ENCODE data around the gene CD27. TPM values are rescaled to one million over a fixed set of nuclear protein-coding genes. Genes with fewer than 3 reads are reported as not detected.
A peak's percentile ranks its signal among the peaks of the same experiment; 100 is the strongest.

The CD27 gene
- total RNA-seq, 1 donor, result 24.3 TPM

DNA sequence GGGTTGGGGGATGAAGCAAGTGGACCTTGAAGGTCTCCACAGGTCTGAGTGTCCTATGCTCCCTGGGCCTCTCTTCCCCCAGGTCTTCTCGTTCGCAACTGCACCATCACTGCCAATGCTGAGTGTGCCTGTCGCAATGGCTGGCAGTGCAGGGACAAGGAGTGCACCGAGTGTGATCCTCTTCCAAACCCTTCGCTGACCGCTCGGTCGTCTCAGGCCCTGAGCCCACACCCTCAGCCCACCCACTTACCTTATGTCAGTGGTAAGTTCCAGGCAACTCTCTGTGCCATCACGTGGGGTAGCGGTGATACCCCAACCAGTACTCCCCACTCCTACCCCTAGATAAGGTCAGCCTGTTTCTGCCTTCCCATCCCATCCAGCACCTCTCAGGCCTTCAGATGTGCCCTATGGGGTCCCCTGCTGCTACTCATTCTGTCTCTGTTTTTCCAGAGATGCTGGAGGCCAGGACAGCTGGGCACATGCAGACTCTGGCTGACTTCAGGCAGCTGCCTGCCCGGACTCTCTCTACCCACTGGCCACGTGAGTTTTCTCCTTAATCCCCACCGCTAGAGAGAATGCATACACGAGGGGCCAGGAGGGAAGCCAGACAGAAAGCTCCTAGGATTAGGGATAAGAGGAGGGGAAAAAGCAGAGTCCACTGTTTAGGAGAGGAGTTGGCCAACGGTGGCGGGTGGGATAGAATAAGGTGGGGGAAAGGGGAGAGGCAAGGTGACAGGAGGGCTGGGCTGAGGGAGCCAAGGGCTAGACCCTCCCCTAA lies 5.5 kb downstream of the CD27 start:
- no peaks in the 10 kb centered on the region for H3K9me3 ChIP-seq (ENCODE audit: low read depth, low read length)
- H3K4me1 ChIP-seq (ENCODE audit: insufficient read depth, low read length), result peaks cover 62% of the 10 kb centered on the region
- no peak overlapping the region for H3K4me3 ChIP-seq (ENCODE audit: low read length)
- H3K27me3 ChIP-seq (ENCODE audit: insufficient read depth, low read length), result no peaks in the 10 kb centered on the region

DNA sequence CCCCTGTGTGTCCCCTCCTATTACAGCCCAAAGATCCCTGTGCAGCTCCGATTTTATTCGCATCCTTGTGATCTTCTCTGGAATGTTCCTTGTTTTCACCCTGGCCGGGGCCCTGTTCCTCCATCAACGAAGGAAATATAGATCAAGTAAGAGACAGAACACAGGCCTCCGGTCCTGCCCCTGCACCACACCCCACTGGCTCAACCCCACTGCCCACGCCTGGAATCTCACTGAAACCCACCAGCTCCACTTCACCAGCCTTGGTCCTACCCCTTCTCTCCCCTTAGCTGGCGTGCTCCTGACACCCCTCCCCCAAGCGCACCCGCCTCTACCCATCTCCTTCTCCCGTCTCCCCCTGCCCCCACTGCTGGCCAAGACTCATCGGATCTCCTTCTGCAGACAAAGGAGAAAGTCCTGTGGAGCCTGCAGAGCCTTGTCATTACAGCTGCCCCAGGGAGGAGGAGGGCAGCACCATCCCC lies 6.2 kb downstream of the CD27 start:
- peak overlapping the region; percentile 83 for H3K4me3 ChIP-seq (ENCODE audit: low read length)
- H3K9me3 ChIP-seq (ENCODE audit: low read depth, low read length), result no peaks in the 10 kb centered on the region
- peaks cover 58% of the 10 kb centered on the region for H3K4me1 ChIP-seq (ENCODE audit: insufficient read depth, low read length)
- no peaks in the 10 kb centered on the region for H3K27me3 ChIP-seq (ENCODE audit: insufficient read depth, low read length)

- Histone ChIP-seq H3K9me3 (ENCODE audit: low read depth, low read length) (no peaks in the 10 kb centered on the region), H3K4me3 (ENCODE audit: low read length) (peak within 1 kb of the TSS; percentile 83), H3K27me3 (ENCODE audit: insufficient read depth, low read length) (no peaks in the 10 kb centered on the region), H3K4me1 (ENCODE audit: insufficient read depth, low read length) (peaks cover 54% of the 10 kb centered on the region)
These were observed 6.8 kb downstream of the CD27 start, which contains the start of gene TAPBPL for GRCh38 chr12:6451348-6452244. TAPBPL (plus strand) TSS chr12:6452042; CDS start chr12:6452249, 207 bp downstream.

- peaks cover 52% of the 10 kb centered on the region for H3K4me1 ChIP-seq (ENCODE audit: insufficient read depth, low read length)
- H3K9me3 ChIP-seq (ENCODE audit: low read depth, low read length), result no peaks in the 10 kb centered on the region
- peak overlapping the region; percentile 83 for H3K4me3 ChIP-seq (ENCODE audit: low read length)
- no peaks in the 10 kb centered on the region for H3K27me3 ChIP-seq (ENCODE audit: insufficient read depth, low read length)
These were observed 7.6 kb downstream of the CD27 start for GRCh38 chr12:6452245-6452943.

DNA sequence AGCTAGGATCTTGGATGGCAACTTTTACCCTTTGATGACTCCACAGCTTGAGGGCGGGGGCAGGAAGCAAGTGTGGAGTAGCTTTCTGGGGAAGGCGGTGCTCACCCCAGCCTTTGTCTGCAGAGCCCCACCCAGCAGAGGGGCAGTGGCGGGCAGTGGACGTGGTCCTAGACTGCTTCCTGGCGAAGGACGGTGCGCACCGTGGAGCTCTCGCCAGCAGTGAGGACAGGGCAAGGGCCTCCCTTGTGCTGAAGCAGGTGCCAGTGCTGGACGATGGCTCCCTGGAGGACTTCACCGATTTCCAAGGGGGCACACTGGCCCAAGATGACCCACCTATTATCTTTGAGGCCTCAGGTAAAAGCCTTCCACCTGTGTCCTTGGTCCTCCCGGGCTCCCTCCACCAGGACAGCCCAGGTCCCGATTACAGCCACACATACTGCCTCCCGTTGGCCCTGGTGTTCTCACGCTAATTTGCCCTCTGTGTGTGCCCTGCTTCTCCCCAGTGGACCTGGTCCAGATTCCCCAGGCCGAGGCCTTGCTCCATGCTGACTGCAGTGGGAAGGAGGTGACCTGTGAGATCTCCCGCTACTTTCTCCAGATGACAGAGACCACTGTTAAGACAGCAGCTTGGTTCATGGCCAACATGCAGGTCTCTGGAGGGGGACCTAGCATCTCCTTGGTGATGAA lies 8.3 kb downstream of the CD27 start:
- Histone ChIP-seq H3K4me1 (ENCODE audit: insufficient read depth, low read length) (peaks cover 49% of the 10 kb centered on the region), H3K9me3 (ENCODE audit: low read depth, low read length) (no peaks in the 10 kb centered on the region), H3K4me3 (ENCODE audit: low read length) (peak overlapping the region; percentile 83), H3K27me3 (ENCODE audit: insufficient read depth, low read length) (no peaks in the 10 kb centered on the region)

GRCh38 chr12:6457220-6457945 lies 12.6 kb downstream of the CD27 start:
- no peak overlapping the region for H3K4me3 ChIP-seq (ENCODE audit: low read length)
- H3K9me3 ChIP-seq (ENCODE audit: low read depth, low read length), result no peaks in the 10 kb centered on the region
- peaks cover 65% of the 10 kb centered on the region for H3K4me1 ChIP-seq (ENCODE audit: insufficient read depth, low read length)
- no peaks in the 10 kb centered on the region for H3K27me3 ChIP-seq (ENCODE audit: insufficient read depth, low read length)

DNA sequence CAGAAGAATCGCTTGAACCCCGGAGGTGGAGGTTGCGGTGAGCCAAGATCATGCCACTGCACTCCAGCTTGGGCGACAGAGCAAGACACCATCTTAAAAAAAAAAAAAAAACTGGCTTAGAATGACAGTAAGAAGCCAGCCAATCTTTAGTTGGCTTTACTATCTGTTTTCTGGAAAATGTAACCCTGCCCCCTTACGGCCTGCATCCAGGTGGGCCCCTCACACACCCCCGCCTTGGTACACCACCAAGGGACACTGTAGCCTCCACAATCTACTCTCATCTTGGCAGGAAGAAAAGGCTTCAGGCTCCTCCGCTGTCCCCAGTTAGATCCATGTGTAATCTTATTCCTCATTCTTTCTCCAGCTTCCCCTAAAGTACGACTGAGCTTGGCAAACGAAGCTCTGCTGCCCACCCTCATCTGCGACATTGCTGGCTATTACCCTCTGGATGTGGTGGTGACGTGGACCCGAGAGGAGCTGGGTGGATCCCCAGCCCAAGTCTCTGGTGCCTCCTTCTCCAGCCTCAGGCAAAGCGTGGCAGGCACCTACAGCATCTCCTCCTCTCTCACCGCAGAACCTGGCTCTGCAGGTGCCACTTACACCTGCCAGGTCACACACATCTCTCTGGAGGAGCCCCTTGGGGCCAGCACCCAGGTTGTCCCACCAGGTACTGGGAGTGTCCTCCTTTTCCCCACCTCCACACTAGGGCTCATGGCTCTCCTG lies 13.7 kb downstream of the CD27 start:
- Histone ChIP-seq H3K4me3 (ENCODE audit: low read length) (no peak overlapping the region), H3K9me3 (ENCODE audit: low read depth, low read length) (no peaks in the 10 kb centered on the region), H3K4me1 (ENCODE audit: insufficient read depth, low read length) (peaks cover 65% of the 10 kb centered on the region), H3K27me3 (ENCODE audit: insufficient read depth, low read length) (no peaks in the 10 kb centered on the region)

DNA sequence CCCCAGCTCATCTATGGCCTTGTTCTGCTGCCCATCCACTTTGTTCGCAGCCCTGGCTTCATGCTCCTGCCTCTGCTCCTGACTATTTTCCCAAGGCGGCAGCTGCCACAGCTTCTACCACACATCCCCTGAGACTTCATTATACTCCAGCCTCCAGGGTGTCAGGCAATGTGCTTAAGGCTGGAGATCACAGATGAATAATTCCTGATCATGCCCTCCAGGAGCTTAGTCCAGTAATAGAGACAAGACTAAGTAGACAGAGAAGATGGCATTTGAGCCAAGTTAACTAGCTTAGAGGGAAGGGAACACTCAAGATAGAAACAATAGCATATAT lies 14.2 kb downstream of the CD27 start:
- Histone ChIP-seq H3K9me3 (ENCODE audit: low read depth, low read length) (no peaks in the 10 kb centered on the region), H3K27me3 (ENCODE audit: insufficient read depth, low read length) (no peaks in the 10 kb centered on the region), H3K4me3 (ENCODE audit: low read length) (no peak overlapping the region), H3K4me1 (ENCODE audit: insufficient read depth, low read length) (peaks cover 66% of the 10 kb centered on the region)

GRCh38 chr12:6460751-6461371 lies 16.1 kb downstream of the CD27 start:
- H3K27me3 ChIP-seq (ENCODE audit: insufficient read depth, low read length), result no peaks in the 10 kb centered on the region
- H3K4me3 ChIP-seq (ENCODE audit: low read length), result no peak overlapping the region
- H3K4me1 ChIP-seq (ENCODE audit: insufficient read depth, low read length), result peaks cover 78% of the 10 kb centered on the region
- H3K9me3 ChIP-seq (ENCODE audit: low read depth, low read length), result no peaks in the 10 kb centered on the region

DNA sequence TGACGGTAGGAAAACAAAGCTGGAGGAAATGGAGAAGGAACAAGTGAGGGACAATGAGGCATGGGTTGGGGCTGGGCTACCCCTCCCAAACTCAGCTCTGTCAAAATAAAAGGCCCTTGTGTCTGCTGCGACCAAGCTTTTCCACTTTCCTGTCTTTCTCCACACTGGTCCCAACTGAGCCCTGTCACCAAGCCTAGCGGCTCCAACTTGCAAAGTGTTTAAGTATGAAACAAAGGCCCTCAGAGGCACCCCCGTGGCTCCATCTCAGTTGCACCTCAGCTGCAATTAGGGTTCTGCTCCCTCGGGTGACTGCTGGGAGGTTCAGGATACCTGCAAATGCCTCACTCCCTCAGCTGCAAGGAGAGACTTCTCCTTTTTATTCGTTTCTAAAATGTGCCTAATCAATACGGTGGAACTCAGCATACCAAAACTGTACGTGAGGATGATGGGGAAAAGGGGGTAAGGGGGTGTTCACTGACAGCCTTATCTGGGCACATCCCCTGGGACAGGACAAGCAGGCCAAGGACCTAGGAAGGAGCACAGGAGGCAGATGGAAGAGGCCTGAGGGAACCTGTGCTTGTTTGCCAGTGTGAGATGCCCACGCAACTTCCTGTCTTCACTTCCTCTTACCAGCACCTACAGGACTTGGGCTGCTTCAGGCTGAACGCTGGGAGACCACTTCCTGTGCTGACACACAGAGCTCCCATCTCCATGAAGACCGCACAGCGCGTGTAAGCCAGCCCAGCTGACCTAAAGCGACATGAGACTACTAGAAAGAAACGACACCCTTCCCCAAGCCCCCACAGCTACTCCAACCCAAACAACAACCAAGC lies 16.9 kb downstream of the CD27 start:
- Histone ChIP-seq H3K4me1 (ENCODE audit: insufficient read depth, low read length) (peaks cover 85% of the 10 kb centered on the region), H3K9me3 (ENCODE audit: low read depth, low read length) (no peaks in the 10 kb centered on the region), H3K4me3 (ENCODE audit: low read length) (no peak overlapping the region), H3K27me3 (ENCODE audit: insufficient read depth, low read length) (no peaks in the 10 kb centered on the region)

DNA sequence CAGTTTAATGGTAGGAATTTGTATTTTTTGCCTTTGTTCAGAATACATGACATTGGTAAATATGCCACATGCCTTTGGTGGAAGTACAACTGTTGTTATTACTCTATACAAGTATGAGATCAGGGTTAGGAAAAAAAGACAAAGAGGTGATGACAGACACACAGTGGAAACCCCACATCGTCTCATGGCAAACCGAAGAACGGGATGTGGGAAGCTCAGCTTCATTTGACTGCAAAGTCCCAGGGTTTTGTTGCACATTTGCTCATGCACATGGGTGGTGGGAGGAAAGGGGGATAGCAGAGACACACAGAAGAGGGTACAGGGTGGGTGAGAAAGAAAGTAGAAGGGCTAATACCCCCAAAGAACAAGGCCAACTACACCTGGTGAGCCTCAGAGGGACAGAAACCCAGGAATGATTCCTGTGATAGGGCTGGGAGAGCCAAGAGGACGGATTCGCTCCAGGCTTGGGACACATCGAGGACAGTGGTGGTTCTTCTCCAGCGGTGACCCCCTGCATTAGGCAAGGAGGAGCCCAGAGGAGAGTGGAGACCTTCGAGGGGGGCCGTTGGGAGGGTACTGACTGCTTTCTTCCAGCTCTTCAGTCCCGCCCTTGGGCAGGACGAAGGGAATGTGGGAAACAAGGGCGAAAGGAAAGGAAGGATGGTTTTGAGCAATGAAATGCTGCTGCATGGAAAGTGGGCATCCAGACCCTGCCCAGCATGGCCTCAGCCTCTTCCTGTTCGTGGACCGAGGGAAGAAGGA lies 17.7 kb downstream of the CD27 start:
- H3K4me1 ChIP-seq (ENCODE audit: insufficient read depth, low read length), result peaks cover 82% of the 10 kb centered on the region
- no peak overlapping the region for H3K4me3 ChIP-seq (ENCODE audit: low read length)
- no peaks in the 10 kb centered on the region for H3K27me3 ChIP-seq (ENCODE audit: insufficient read depth, low read length)
- no peaks in the 10 kb centered on the region for H3K9me3 ChIP-seq (ENCODE audit: low read depth, low read length)

DNA sequence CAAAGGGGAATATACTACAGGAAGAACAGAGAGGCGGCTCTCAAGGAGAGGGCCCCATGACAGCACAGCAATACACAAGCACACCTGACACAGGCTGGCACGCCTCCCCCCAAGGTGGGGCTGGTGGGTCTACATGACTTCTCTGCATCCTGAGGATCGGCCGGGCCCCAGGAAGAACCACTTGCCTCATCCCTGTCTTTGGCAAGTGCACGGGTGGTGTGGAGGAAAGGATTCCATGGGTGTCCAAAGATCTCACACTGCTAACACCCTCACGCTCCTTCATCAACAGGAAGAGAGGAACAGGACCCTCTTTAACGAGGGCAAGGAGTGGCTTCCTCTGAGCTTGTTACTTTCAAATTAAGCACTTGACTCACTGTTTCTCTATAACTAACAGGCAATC lies 18.5 kb downstream of the CD27 start:
- H3K27me3 ChIP-seq (ENCODE audit: insufficient read depth, low read length), result no peaks in the 10 kb centered on the region
- H3K9me3 ChIP-seq (ENCODE audit: low read depth, low read length), result no peaks in the 10 kb centered on the region
- no peak overlapping the region for H3K4me3 ChIP-seq (ENCODE audit: low read length)
- peaks cover 89% of the 10 kb centered on the region for H3K4me1 ChIP-seq (ENCODE audit: insufficient read depth, low read length)
